Fibroblast of skin of abdomen (primary cell): Measurements from ENCODE around the gene NEURL1.

ENCODE experiments used
- DNase-seq: peaks from one replicate; pipeline ENCODE4 v3.0.0-alpha.2; 2013

The NEURL1 gene

GRCh38 chr10:103568505-103568904 is 75.0 kb downstream of the NEURL1 start:
- DNase-seq = no peak

GRCh38 chr10:103569896-103570295 is 76.4 kb downstream of the NEURL1 start:
- DNase-seq = peak; percentile 38

GRCh38 chr10:103570844-103571655 is 77.5 kb downstream of the NEURL1 start:
- DNase-seq = no peak

GRCh38 chr10:103571656-103571975 is 78.1 kb downstream of the NEURL1 start:
- DNase-seq = no peak

- DNase-seq = no peak
Observed at GRCh38 chr10:103572347-103573204, 79.1 kb downstream of the NEURL1 start.

DNA sequence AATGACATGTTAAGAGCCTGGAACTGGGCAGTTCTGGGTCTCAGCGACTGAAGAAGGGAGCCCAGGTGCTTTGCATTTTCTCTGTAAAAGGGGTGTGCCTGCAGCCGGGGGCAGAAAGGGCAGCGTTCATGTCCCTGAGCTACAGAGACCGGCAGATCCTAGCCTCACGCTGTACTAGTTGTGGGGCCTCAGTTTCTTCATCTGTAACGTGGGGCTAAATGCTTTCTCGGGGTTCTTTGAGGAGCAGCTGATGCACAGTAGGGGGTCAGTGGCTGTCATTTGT is 79.6 kb downstream of the NEURL1 start:
- DNase-seq = no peak

DNA sequence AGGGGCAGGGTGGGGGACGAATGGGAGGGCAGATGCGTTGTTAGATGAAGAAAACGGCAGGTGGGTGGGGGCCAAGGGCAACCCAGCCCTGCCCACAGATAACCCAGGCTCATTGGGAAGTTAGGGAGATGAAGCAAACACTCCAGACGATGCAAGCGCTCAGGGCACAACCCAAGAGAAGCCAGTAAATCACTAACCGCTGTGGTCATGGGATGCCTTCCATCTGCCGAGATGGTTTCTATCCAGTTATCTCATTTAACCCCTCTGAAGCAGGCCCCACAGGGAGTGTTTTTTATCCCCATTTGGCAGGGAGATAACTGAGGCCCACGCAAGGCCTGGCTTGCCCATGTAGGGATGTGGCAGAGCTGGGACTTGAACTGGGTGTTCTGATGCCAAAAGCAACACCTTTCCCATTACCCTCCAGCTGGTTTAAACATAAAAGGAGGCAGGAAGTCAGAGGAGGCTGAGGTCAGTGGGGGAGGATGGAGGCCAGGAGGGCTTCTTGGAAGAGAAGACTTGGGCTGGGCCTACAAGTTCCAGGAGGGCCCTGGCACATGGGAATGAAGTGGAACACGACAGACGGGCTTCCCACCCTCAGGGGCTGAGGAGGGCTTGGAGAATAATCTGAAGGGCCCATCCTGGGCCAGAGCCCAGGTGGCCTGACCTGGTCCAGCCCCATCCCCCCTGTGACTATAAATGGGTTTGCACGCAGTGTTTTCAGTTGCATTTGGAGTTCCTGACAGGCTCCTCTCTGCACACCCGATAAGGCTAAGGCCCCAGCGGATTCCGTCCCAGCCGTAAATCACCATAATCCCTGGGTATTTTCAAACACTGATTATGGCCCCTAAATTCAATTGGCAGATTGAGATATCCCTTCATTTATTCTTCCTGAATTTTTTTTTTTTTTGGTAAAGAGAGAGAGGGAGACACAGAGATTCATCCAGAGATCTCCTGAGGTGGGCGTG is 80.9 kb downstream of the NEURL1 start:
- no peak for DNase-seq

- no peak for DNase-seq
Observed at GRCh38 chr10:103575416-103576075, 82.0 kb downstream of the NEURL1 start.

DNA sequence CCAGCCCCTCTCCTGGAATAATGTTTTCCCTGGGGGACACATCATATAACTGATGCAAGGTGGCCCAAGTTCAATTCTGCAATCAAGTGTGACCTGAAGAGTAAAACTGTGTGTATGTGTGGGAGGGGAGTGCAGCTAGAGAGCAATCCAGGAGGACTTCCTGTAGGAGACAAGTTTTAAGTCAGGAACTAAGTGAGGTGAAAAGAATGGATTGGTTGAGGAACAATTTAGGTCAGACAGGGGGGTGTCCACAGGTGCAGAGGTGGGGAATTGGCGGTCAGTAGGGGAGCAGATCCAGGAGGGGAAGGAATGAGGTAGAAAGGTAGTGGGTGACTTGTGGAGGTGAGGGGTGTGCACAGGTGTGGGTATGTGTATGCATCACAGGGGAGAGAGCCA is 82.6 kb downstream of the NEURL1 start:
- no peak for DNase-seq

DNA sequence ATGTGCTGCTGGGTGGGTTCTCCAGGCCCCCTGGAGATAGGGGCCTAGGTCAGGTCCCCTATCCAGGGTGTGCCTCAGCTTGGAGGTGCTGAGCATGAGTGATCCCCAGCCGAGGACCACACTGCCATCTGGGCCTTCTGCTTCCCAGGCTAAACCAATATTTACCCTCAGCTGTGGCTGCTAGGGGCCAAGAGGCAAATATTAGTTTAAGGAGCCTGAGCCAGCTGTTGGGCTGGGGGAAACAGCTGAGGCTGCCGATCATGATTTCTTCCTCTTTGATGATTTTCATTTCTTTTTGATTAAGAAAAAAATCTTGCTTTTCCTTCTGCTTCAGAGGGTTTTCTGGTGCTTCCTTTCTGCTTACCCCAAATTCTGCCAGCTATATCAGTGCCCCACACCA is 83.4 kb downstream of the NEURL1 start:
- no peak for DNase-seq

DNA sequence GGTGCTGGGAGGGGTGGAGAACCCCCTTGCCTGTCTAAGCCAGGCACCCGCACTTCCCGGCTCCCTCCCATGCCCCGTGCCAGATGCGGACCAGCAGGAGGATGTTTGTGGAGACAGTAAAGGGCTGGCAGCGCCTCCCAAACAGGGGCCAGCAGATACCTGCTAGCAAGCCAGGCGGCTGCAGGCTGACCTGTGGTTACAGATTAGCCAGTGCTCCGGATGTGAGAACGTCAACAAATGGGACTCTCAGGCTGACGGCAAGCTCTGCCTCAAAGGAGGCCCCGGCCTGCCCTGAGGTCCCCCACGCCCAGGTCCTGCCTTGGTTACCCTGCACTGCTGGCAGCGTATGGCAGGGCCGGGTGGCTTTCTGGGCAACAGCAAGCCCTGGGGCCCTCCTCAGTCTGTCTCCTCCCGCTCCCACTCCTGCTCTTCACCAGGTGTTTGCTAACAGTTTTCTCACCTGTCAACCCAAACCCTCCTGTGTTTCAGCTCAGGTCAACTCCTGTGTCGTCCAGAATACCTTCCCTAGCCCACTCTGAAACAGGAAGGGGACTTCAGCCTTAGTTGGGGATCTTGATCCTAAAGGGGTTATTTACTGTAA is 85.4 kb downstream of the NEURL1 start:
- no peak for DNase-seq

DNA sequence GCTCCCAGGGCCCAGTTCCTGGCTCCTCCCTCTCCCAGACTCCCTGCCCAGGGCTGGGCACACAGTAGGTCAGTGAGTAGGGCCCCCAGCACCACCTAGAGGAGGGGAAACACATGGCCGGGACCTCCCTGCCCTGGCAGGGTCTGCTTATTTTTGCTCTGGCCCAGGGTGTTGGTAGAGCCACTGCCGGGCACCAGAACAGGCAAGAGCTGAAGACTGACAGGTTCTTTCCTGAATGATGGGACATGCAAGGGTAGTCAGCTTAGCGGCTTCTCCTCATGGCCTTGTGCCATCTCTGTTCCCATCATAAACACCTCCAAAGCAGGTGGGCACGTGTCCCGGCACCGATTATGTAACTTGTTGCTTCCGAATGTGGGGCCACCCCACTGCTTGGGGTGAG is 86.5 kb downstream of the NEURL1 start:
- no peak for DNase-seq

DNA sequence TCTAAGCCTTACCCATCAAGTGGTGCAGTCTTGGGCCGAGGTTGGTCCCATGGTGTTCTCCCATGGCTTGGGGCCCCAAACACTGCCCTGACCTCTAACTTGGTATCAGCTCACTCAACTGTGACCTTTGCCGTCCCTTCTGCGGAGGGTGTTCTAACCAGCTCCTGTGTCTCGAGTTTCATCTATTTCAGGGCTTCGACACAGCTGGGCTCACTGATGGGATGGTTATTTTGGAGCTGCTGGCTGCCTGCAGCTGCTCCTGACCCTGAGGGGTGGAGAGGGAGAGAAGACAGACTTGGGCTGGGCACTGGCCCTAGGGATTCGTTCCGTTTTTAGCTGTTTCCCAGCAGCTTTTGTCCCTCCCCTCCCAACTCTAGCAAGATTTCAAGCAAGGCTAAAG is 86.9 kb downstream of the NEURL1 start:
- no peak for DNase-seq

- DNase-seq = no peak
Observed at GRCh38 chr10:103581499-103581898, 88.0 kb downstream of the NEURL1 start.

DNA sequence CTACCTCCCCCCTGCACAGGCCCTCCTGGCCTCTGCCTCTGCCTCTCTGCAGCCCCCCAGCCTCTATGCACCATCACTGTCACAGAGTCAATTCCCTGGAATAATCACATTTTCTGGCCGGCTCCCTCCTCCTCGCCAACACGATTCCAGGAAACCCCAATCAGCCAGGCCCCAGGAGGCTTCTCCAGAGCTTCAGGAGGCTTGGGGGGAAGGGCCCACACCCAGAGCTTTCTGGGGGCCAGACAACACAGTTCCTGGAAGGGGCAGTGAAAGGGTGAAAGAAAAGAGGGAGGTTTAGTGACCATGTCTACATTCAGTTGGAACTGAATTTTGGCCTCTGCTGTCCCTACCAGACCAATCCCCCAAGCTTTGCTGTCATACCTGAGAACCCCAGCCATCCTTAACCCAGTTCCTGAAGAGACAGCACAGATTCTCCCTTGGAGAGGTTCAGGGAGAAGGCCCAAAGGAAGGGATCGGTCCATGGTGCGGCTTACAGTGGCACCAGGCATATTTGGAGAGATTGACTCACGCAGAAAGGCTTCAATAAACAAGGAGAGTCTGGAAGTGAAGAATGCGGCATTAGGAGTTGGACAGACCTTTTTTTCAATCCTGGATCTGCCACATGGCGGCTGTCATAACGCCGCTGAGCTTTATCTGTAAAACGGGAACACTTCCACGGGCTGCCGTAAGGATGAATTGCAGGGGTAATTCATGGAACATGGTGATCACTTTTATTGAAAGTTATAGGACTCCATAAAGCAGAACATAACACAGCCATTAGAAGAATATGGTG is 89.0 kb downstream of the NEURL1 start:
- no peak for DNase-seq

- DNase-seq = no peak
Observed at GRCh38 chr10:103583871-103584215, 90.3 kb downstream of the NEURL1 start.

DNA sequence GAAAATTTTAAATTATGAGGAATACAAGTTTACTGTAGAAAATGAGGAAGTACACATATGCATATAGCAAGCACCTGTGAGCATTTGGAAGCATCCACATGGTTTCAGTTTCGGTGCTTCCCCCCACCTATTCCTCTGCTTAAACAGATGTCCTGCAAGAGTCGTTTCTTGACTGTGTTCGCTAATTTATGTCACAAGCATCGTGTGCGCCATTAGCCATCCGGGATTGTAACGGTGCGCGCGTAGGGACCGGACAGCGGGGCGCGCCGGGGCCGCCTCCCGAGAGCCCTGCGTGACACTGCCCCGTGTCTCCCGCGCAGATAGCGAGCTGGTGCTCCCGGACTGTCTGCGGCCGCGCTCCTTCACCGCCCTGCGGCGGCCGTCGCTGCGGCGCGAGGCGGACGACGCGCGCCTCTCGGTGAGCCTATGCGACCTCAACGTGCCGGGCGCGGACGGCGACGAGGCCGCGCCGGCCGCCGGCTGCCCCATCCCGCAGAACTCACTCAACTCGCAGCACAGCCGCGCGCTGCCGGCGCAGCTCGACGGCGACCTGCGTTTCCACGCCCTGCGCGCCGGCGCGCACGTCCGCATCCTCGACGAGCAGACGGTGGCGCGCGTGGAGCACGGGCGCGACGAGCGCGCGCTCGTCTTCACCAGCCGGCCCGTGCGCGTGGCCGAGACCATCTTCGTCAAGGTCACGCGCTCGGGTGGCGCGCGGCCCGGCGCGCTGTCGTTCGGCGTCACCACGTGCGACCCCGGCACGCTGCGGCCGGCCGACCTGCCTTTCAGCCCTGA is 90.9 kb downstream of the NEURL1 start:
- peak; percentile 55 for DNase-seq

DNA sequence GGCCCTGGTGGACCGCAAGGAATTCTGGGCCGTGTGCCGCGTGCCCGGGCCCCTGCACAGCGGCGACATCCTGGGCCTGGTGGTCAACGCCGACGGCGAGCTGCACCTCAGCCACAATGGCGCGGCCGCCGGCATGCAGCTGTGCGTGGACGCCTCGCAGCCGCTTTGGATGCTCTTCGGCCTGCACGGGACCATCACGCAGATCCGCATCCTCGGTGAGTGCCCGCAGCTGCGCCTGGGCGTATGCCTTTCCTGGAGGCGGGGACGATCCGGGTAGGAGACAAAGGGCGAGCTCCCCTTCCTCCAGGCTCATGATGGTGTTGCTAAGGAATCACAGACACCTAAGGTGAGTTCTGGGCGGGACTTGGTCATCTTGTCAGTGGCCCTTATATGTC is 91.5 kb downstream of the NEURL1 start:
- DNase-seq = no peak

- no peak for DNase-seq
Observed at GRCh38 chr10:103587073-103587472, 93.6 kb downstream of the NEURL1 start.

DNA sequence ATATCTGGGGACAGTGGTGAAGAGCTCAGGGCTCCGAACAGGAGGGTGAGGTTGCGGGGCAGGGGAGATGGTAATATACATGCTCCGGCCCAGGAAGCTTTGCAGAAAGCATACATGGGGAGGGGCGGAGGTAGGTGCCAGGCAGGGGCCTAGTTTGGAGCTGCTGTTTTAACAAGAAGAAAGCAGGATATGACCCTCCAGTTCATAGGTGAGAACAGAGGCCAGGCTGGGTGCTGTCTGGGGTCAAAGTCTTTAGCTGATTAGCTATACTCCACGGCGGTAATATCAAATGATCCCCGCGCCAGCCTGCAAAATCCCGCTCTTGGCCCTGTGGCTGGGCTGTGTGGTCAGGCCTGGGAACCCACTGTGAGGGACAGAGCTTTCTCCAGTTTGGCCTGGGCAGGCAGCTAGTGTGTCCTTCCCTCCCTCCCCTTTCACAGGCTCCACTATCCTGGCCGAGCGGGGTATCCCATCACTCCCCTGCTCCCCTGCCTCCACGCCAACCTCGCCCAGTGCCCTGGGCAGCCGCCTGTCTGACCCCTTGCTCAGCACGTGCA is 95.6 kb downstream of the NEURL1 start:
- DNase-seq = no peak
